Neural cell (in vitro differentiated cells): ENCODE results near the gene CLVS2. TPM values are rescaled to one million over a fixed set of nuclear protein-coding genes. Genes with fewer than 3 reads are reported as not detected.

Source experiments
- H2AFZ ChIP-seq: fragments of 200-600, 300-800 bp; sonication (generic), shearing (Covaris generic); 2 replicates; pipeline ENCODE4 v1.6.0; 2014; ENCODE audit warnings: low read depth, mild to moderate bottlenecking, antibody characterized with exemption, low read length, moderate library complexity
- H3F3A ChIP-seq: fragments of 200-600 bp; shearing (Covaris generic); 2 replicates; pipeline ENCODE4 v1.6.1; 2016; ENCODE audit warnings: mild to moderate bottlenecking, moderate library complexity, mixed read lengths, antibody characterized with exemption, low read length; ENCODE audit not compliant: insufficient read depth, poor library complexity, severe bottlenecking
- H3K27ac ChIP-seq: fragments of 200-600, 300-800 bp; sonication (generic), shearing (Covaris generic); 2 replicates; pipeline ENCODE4 v1.5.1; 2014; ENCODE audit warnings: mild to moderate bottlenecking, low read length, moderate library complexity
- H3K27me3 ChIP-seq: fragments of 300-800, 200-600 bp; sonication (generic), shearing (Covaris generic); 2 replicates; pipeline ENCODE4 v1.6.0; 2014; ENCODE audit warnings: mild to moderate bottlenecking, low read depth, low read length, moderate library complexity; ENCODE audit not compliant: insufficient read depth
- H3K36me3 ChIP-seq: fragments of 300-800, 200-600 bp; sonication (generic), shearing (Covaris generic); 2 replicates; pipeline ENCODE4 v1.5.1; 2014; ENCODE audit warnings: mild to moderate bottlenecking, antibody characterized with exemption, low read length, moderate library complexity; ENCODE audit not compliant: insufficient read depth
- H3K4me2 ChIP-seq: fragments of 300-800, 200-600 bp; sonication (generic), shearing (Covaris generic); 2 replicates; pipeline ENCODE4 v1.6.0; 2014; ENCODE audit warnings: mild to moderate bottlenecking, low read length
- H3K4me3 ChIP-seq: fragments of 300-800, 200-600 bp; sonication (generic), shearing (Covaris generic); 2 replicates; pipeline ENCODE4 v1.5.1; 2014; ENCODE audit warnings: mild to moderate bottlenecking, low read length, moderate library complexity
- H3K79me2 ChIP-seq: fragments of 200-600 bp; shearing (Covaris generic); replicated peaks from 2 replicates; pipeline ENCODE4 v1.6.0; 2014; ENCODE audit warnings: mild to moderate bottlenecking, low read length, moderate library complexity; ENCODE audit not compliant: insufficient read depth
- H3K9ac ChIP-seq: fragments of 300-800, 200-600 bp; sonication (generic), shearing (Covaris generic); 2 replicates; pipeline ENCODE4 v1.6.1; 2016; ENCODE audit warnings: mild to moderate bottlenecking, low read length, mixed read lengths
- H3K9me2 ChIP-seq: fragments of 200-600 bp; shearing (Covaris generic); 2 replicates; pipeline ENCODE4 v1.6.1; 2016; ENCODE audit warnings: mild to moderate bottlenecking, low read length, mixed read lengths; ENCODE audit not compliant: insufficient read depth
- H3K9me3 ChIP-seq: fragments of 200-600, 300-800 bp; sonication (generic), shearing (Covaris generic); 2 replicates; pipeline ENCODE4 v1.6.1; 2016; ENCODE audit warnings: mild to moderate bottlenecking, mixed run types, low read length, moderate library complexity, mixed read lengths
- H4K20me1 ChIP-seq: fragments of 200-600 bp; shearing (Covaris generic); 2 replicates; pipeline ENCODE4 v1.6.1; 2016; ENCODE audit warnings: mild to moderate bottlenecking, mixed run types; ENCODE audit not compliant: insufficient read depth
- EP300 ChIP-seq: fragments of 450-650 bp; conservative IDR thresholded peaks from 2 replicates; pipeline ENCODE4 v1.6.1; 2014; ENCODE audit warnings: antibody characterized with exemption, mild to moderate bottlenecking, moderate library complexity; ENCODE audit not compliant: poor library complexity, severe bottlenecking
- EZH2 ChIP-seq: fragments of 200-600, 300-800 bp; shearing (Covaris generic), sonication (generic); IDR thresholded peaks from 2 replicates; pipeline ENCODE4 v1.6.1; 2014; ENCODE audit warnings: antibody characterized with exemption, low read length, borderline replicate concordance, mild to moderate bottlenecking; ENCODE audit not compliant: insufficient read depth, poor library complexity, severe bottlenecking
- MXI1 ChIP-seq: fragments of 450-650 bp; conservative IDR thresholded peaks from 2 replicates; pipeline ENCODE4 v1.6.1; 2014; ENCODE audit warnings: antibody characterized with exemption, mild to moderate bottlenecking; ENCODE audit not compliant: poor library complexity, severe bottlenecking
- POLR2AphosphoS5 ChIP-seq: IDR thresholded peaks from 2 replicates; pipeline ENCODE4 v1.6.1; 2012
- RAD21 ChIP-seq: fragments of 450-650 bp; conservative IDR thresholded peaks from 2 replicates; pipeline ENCODE4 v1.6.1; 2014; ENCODE audit warnings: antibody characterized with exemption, mild to moderate bottlenecking, moderate library complexity
- SMC3 ChIP-seq: fragments of 450-650 bp; conservative IDR thresholded peaks from 2 replicates; pipeline ENCODE4 v1.6.1; 2014; ENCODE audit warnings: antibody characterized with exemption, mild to moderate bottlenecking, moderate library complexity; ENCODE audit not compliant: poor library complexity
- TAF1 ChIP-seq: IDR thresholded peaks from 2 replicates; pipeline ENCODE4 v1.6.1; 2012; ENCODE audit warnings: low read depth
- polyA plus RNA-seq: library from polyadenylated mRNA; depleted of rRNA; stranded (reverse); fragments of >200 nt; gene quantifications from 2 replicates; pipeline ENCODE4 v1.2.3, GENCODE V29; 2014
- TF ChIP-seq, protein P1 (sequence below): IDR thresholded peaks from 2 replicates; pipeline ENCODE4 v1.6.1; 2012; ENCODE audit warnings: borderline replicate concordance
- TF ChIP-seq, protein P2 (sequence below): fragments of 450-650 bp; IDR thresholded peaks from 2 replicates; pipeline ENCODE4 v1.5.1; 2014; ENCODE audit warnings: antibody characterized with exemption, mild to moderate bottlenecking, moderate library complexity; ENCODE audit not compliant: poor library complexity, severe bottlenecking

Gene CLVS2
- polyA plus RNA-seq, 1 donor from 2014 or later, result 12.9 TPM

DNA sequence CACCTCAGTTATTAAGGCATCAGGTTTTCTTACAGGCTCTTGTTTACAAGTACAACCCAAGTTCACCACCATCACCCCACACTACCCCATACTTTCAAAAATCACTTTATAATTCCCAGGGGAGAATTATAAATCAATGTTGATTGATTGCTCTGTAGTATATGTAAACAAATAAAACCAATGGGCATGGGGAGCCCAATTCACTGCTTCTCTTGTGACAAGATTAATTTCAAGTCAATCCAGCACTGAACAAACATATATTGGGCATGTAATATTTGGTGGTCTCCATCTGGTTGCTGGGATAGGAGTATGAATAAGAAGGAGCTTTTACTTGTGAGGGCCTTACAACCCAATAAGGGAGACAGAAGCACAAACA is 95.8 kb downstream of the CLVS2 start:
- no peaks in the 10 kb centered on the region for H4K20me1 ChIP-seq
- H3K4me3 ChIP-seq, result no peak overlapping the region
- no peaks in the 10 kb centered on the region for H3K27me3 ChIP-seq
- H3K4me2 ChIP-seq, result no peak overlapping the region
- H3K36me3 ChIP-seq, result no peaks in the 10 kb centered on the region
- no peaks in the 10 kb centered on the region for H3K79me2 ChIP-seq
- H3K9me3 ChIP-seq, result no peaks in the 10 kb centered on the region
- no peaks in the 10 kb centered on the region for H3K9me2 ChIP-seq
- H2AFZ ChIP-seq, result no peak overlapping the region
- H3K9ac ChIP-seq, result no peak overlapping the region
- no peaks in the 10 kb centered on the region for H3F3A ChIP-seq
- TF ChIP-seq POLR2AphosphoS5 (no peak), RAD21 (no peak), EP300 (no peak), SMC3 (no peak), EZH2 (no peak), MXI1 (no peak), TAF1 (no peak)
- TF ChIP-seq, protein P1, sequence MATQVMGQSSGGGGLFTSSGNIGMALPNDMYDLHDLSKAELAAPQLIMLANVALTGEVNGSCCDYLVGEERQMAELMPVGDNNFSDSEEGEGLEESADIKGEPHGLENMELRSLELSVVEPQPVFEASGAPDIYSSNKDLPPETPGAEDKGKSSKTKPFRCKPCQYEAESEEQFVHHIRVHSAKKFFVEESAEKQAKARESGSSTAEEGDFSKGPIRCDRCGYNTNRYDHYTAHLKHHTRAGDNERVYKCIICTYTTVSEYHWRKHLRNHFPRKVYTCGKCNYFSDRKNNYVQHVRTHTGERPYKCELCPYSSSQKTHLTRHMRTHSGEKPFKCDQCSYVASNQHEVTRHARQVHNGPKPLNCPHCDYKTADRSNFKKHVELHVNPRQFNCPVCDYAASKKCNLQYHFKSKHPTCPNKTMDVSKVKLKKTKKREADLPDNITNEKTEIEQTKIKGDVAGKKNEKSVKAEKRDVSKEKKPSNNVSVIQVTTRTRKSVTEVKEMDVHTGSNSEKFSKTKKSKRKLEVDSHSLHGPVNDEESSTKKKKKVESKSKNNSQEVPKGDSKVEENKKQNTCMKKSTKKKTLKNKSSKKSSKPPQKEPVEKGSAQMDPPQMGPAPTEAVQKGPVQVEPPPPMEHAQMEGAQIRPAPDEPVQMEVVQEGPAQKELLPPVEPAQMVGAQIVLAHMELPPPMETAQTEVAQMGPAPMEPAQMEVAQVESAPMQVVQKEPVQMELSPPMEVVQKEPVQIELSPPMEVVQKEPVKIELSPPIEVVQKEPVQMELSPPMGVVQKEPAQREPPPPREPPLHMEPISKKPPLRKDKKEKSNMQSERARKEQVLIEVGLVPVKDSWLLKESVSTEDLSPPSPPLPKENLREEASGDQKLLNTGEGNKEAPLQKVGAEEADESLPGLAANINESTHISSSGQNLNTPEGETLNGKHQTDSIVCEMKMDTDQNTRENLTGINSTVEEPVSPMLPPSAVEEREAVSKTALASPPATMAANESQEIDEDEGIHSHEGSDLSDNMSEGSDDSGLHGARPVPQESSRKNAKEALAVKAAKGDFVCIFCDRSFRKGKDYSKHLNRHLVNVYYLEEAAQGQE, result no peak
- TF ChIP-seq, protein P2, sequence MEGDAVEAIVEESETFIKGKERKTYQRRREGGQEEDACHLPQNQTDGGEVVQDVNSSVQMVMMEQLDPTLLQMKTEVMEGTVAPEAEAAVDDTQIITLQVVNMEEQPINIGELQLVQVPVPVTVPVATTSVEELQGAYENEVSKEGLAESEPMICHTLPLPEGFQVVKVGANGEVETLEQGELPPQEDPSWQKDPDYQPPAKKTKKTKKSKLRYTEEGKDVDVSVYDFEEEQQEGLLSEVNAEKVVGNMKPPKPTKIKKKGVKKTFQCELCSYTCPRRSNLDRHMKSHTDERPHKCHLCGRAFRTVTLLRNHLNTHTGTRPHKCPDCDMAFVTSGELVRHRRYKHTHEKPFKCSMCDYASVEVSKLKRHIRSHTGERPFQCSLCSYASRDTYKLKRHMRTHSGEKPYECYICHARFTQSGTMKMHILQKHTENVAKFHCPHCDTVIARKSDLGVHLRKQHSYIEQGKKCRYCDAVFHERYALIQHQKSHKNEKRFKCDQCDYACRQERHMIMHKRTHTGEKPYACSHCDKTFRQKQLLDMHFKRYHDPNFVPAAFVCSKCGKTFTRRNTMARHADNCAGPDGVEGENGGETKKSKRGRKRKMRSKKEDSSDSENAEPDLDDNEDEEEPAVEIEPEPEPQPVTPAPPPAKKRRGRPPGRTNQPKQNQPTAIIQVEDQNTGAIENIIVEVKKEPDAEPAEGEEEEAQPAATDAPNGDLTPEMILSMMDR, result no peak
- no peak overlapping the region for H3K27ac ChIP-seq

DNA sequence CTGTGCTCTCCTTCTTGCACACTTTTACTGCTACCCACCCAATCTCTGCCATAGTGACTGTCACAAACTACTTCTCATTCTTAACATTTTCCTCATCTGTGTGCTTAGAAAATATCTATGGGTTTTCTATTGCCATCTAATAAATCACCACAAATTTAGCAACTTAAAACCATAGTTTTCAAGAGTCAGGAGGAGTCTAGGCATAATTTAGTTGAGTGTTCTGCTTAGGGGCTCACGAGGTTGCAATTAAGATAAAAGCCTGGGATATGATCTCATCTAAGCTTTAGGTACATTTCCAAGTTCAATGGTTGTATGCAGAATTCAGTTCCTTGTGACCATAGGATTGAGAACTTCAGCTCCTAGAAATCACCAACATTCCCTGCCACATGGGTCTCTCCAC is 98.8 kb downstream of the CLVS2 start:
- Histone ChIP-seq H3F3A (no peaks in the 10 kb centered on the region), H3K4me3 (no peak overlapping the region), H3K36me3 (no peaks in the 10 kb centered on the region), H3K9me3 (no peaks in the 10 kb centered on the region), H3K27ac (no peak overlapping the region), H3K79me2 (no peaks in the 10 kb centered on the region), H3K4me2 (no peak overlapping the region), H3K9me2 (no peaks in the 10 kb centered on the region), H4K20me1 (no peaks in the 10 kb centered on the region), H3K9ac (no peak overlapping the region), H3K27me3 (no peaks in the 10 kb centered on the region), H2AFZ (no peak overlapping the region)
- TF ChIP-seq, protein P1, result no peak
- TF ChIP-seq EZH2 (no peak), MXI1 (no peak), TAF1 (no peak), RAD21 (no peak), POLR2AphosphoS5 (no peak), SMC3 (no peak), EP300 (no peak)
- TF ChIP-seq, protein P2, result no peak
